Neural cell (in vitro differentiated cells): ENCODE measurements around the gene CHL1. TPM values are rescaled to one million over a fixed set of nuclear protein-coding genes. Genes with fewer than 3 reads are reported as not detected.

ENCODE experiments used
- H2AFZ ChIP-seq: fragments of 200-600, 300-800 bp; sonication (generic), shearing (Covaris generic); 2 replicates; pipeline ENCODE4 v1.6.0; 2014; ENCODE audit warnings: low read depth, mild to moderate bottlenecking, antibody characterized with exemption, low read length, moderate library complexity
- H3F3A ChIP-seq: fragments of 200-600 bp; shearing (Covaris generic); 2 replicates; pipeline ENCODE4 v1.6.1; 2016; ENCODE audit warnings: mild to moderate bottlenecking, moderate library complexity, mixed read lengths, antibody characterized with exemption, low read length; ENCODE audit not compliant: insufficient read depth, poor library complexity, severe bottlenecking
- H3K27ac ChIP-seq: fragments of 200-600, 300-800 bp; sonication (generic), shearing (Covaris generic); 2 replicates; pipeline ENCODE4 v1.5.1; 2014; ENCODE audit warnings: mild to moderate bottlenecking, low read length, moderate library complexity
- H3K27me3 ChIP-seq: fragments of 300-800, 200-600 bp; sonication (generic), shearing (Covaris generic); 2 replicates; pipeline ENCODE4 v1.6.0; 2014; ENCODE audit warnings: mild to moderate bottlenecking, low read depth, low read length, moderate library complexity; ENCODE audit not compliant: insufficient read depth
- H3K36me3 ChIP-seq: fragments of 300-800, 200-600 bp; sonication (generic), shearing (Covaris generic); 2 replicates; pipeline ENCODE4 v1.5.1; 2014; ENCODE audit warnings: mild to moderate bottlenecking, antibody characterized with exemption, low read length, moderate library complexity; ENCODE audit not compliant: insufficient read depth
- H3K4me2 ChIP-seq: fragments of 300-800, 200-600 bp; sonication (generic), shearing (Covaris generic); 2 replicates; pipeline ENCODE4 v1.6.0; 2014; ENCODE audit warnings: mild to moderate bottlenecking, low read length
- H3K4me3 ChIP-seq: fragments of 300-800, 200-600 bp; sonication (generic), shearing (Covaris generic); 2 replicates; pipeline ENCODE4 v1.5.1; 2014; ENCODE audit warnings: mild to moderate bottlenecking, low read length, moderate library complexity
- H3K79me2 ChIP-seq: fragments of 200-600 bp; shearing (Covaris generic); replicated peaks from 2 replicates; pipeline ENCODE4 v1.6.0; 2014; ENCODE audit warnings: mild to moderate bottlenecking, low read length, moderate library complexity; ENCODE audit not compliant: insufficient read depth
- H3K9ac ChIP-seq: fragments of 300-800, 200-600 bp; sonication (generic), shearing (Covaris generic); 2 replicates; pipeline ENCODE4 v1.6.1; 2016; ENCODE audit warnings: mild to moderate bottlenecking, low read length, mixed read lengths
- H3K9me2 ChIP-seq: fragments of 200-600 bp; shearing (Covaris generic); 2 replicates; pipeline ENCODE4 v1.6.1; 2016; ENCODE audit warnings: mild to moderate bottlenecking, low read length, mixed read lengths; ENCODE audit not compliant: insufficient read depth
- H3K9me3 ChIP-seq: fragments of 200-600, 300-800 bp; sonication (generic), shearing (Covaris generic); 2 replicates; pipeline ENCODE4 v1.6.1; 2016; ENCODE audit warnings: mild to moderate bottlenecking, mixed run types, low read length, moderate library complexity, mixed read lengths
- H4K20me1 ChIP-seq: fragments of 200-600 bp; shearing (Covaris generic); 2 replicates; pipeline ENCODE4 v1.6.1; 2016; ENCODE audit warnings: mild to moderate bottlenecking, mixed run types; ENCODE audit not compliant: insufficient read depth
- CTCF ChIP-seq: fragments of 450-650 bp; IDR thresholded peaks from 2 replicates; pipeline ENCODE4 v1.5.1; 2014; ENCODE audit warnings: antibody characterized with exemption, mild to moderate bottlenecking, moderate library complexity; ENCODE audit not compliant: poor library complexity, severe bottlenecking
- EP300 ChIP-seq: fragments of 450-650 bp; conservative IDR thresholded peaks from 2 replicates; pipeline ENCODE4 v1.6.1; 2014; ENCODE audit warnings: antibody characterized with exemption, mild to moderate bottlenecking, moderate library complexity; ENCODE audit not compliant: poor library complexity, severe bottlenecking
- EZH2 ChIP-seq: fragments of 200-600, 300-800 bp; shearing (Covaris generic), sonication (generic); IDR thresholded peaks from 2 replicates; pipeline ENCODE4 v1.6.1; 2014; ENCODE audit warnings: antibody characterized with exemption, low read length, borderline replicate concordance, mild to moderate bottlenecking; ENCODE audit not compliant: insufficient read depth, poor library complexity, severe bottlenecking
- MXI1 ChIP-seq: fragments of 450-650 bp; conservative IDR thresholded peaks from 2 replicates; pipeline ENCODE4 v1.6.1; 2014; ENCODE audit warnings: antibody characterized with exemption, mild to moderate bottlenecking; ENCODE audit not compliant: poor library complexity, severe bottlenecking
- POLR2AphosphoS5 ChIP-seq: IDR thresholded peaks from 2 replicates; pipeline ENCODE4 v1.6.1; 2012
- RAD21 ChIP-seq: fragments of 450-650 bp; conservative IDR thresholded peaks from 2 replicates; pipeline ENCODE4 v1.6.1; 2014; ENCODE audit warnings: antibody characterized with exemption, mild to moderate bottlenecking, moderate library complexity
- REST ChIP-seq: IDR thresholded peaks from 2 replicates; pipeline ENCODE4 v1.6.1; 2012; ENCODE audit warnings: borderline replicate concordance
- SMC3 ChIP-seq: fragments of 450-650 bp; conservative IDR thresholded peaks from 2 replicates; pipeline ENCODE4 v1.6.1; 2014; ENCODE audit warnings: antibody characterized with exemption, mild to moderate bottlenecking, moderate library complexity; ENCODE audit not compliant: poor library complexity
- TAF1 ChIP-seq: IDR thresholded peaks from 2 replicates; pipeline ENCODE4 v1.6.1; 2012; ENCODE audit warnings: low read depth
- polyA plus RNA-seq: library from polyadenylated mRNA; depleted of rRNA; stranded (reverse); fragments of >200 nt; gene quantifications from 2 replicates; pipeline ENCODE4 v1.2.3, GENCODE V29; 2014

CHL1 gene
- polyA plus RNA-seq, 1 donor from 2014 or later: 199 TPM

GRCh38 chr3:425079-425478, 228.5 kb downstream of the CHL1 start:
- H4K20me1 ChIP-seq: no peaks in the 10 kb centered on the region
- no peak for TF ChIP-seq RAD21
- TF ChIP-seq MXI1: no peak
- TF ChIP-seq REST: no peak
- no peak for TF ChIP-seq CTCF
- no peak for TF ChIP-seq EZH2
- TF ChIP-seq TAF1: no peak
- no peak for TF ChIP-seq SMC3
- no peak for TF ChIP-seq EP300
- TF ChIP-seq POLR2AphosphoS5: no peak
- H3K9me3 ChIP-seq: no peaks in the 10 kb centered on the region
- H3K9me2 ChIP-seq: no peaks in the 10 kb centered on the region
- no peak overlapping the region for H3K9ac ChIP-seq
- no peak overlapping the region for H3K4me2 ChIP-seq
- no peaks in the 10 kb centered on the region for H3K79me2 ChIP-seq
- no peak overlapping the region for H3K4me3 ChIP-seq
- H3K36me3 ChIP-seq: no peaks in the 10 kb centered on the region
- no peaks in the 10 kb centered on the region for H3F3A ChIP-seq
- H3K27ac ChIP-seq: no peak overlapping the region
- no peak overlapping the region for H2AFZ ChIP-seq
- H3K27me3 ChIP-seq: no peaks in the 10 kb centered on the region

GRCh38 chr3:426072-426471, 229.5 kb downstream of the CHL1 start:
- Histone ChIP-seq H3K27me3 (no peaks in the 10 kb centered on the region), H4K20me1 (no peaks in the 10 kb centered on the region), H3K4me2 (no peak overlapping the region), H3K9me2 (no peaks in the 10 kb centered on the region), H3K9ac (no peak overlapping the region), H3K4me3 (no peak overlapping the region), H3K27ac (no peak overlapping the region), H3K36me3 (no peaks in the 10 kb centered on the region), H3K79me2 (no peaks in the 10 kb centered on the region), H3F3A (no peaks in the 10 kb centered on the region), H3K9me3 (no peaks in the 10 kb centered on the region), H2AFZ (no peak overlapping the region)
- TF ChIP-seq CTCF (no peak), POLR2AphosphoS5 (no peak), EZH2 (no peak), REST (no peak), RAD21 (no peak), MXI1 (no peak), EP300 (no peak), SMC3 (no peak)
